Islet of Langerhans (tissue), 1 donor: ENCODE results near the gene APLP1.
"Not testable (repeated sequence)": the region's sequence is repeated elsewhere in the genome, so short reads cannot be mapped to it uniquely, and the experiment has no call there.

Source experiments
- FAIRE-seq: peaks from one replicate; lab custom pipeline; 2011; peaks lifted over from hg19 to GRCh38; lab: Jason Lieb, UNC

The APLP1 gene

DNA sequence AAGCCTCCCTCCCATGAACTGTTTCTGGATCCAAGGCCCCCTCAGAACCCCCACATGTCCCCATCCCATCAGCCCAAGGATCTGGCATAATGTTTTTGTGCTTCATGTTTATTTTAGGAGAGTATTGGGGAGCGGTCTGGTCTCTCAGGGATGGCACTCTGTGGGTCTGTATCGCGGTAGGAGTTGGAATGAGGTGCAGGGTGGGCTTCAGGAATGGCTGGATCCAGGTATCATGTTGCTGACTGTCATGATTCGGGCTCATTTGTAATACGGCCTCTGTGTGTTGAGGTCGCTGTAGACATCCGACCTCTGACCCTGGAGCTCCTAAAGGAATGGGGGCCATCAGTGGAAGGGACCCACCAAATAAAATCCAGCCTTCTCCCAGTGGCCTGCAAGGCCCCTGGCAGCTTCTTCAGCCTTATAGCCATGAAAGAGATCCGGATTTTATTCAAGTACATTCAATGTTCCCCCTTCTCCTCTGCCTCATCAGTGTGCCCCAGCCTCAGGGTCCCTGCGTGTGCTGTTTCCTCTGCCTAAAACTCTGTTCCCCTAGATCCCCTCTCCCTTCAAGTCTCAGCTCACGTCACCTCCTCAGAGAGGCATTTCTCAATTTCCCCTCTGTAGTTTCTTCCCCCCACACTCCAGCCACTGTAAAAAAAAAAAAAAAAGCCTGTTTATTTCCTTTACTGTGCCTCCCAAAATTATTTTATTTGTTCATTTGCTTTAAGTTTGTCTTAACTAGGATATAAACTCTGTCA is 36.1 kb downstream of the APLP1 start:
- FAIRE-seq: no peak

- FAIRE-seq: no peak
Measured at GRCh38 chr19:35905178-35905727, 36.9 kb downstream of the APLP1 start.

- no peak for FAIRE-seq
Measured at GRCh38 chr19:35907377-35907745, 39.0 kb downstream of the APLP1 start.

- FAIRE-seq: no peak
Measured at GRCh38 chr19:35908010-35908441, 39.7 kb downstream of the APLP1 start, which contains the start of gene TYROBP. Gene TYROBP, minus strand, starts transcription at chr19:35908295. Its CDS starts 67 bp downstream, at chr19:35908228.

DNA sequence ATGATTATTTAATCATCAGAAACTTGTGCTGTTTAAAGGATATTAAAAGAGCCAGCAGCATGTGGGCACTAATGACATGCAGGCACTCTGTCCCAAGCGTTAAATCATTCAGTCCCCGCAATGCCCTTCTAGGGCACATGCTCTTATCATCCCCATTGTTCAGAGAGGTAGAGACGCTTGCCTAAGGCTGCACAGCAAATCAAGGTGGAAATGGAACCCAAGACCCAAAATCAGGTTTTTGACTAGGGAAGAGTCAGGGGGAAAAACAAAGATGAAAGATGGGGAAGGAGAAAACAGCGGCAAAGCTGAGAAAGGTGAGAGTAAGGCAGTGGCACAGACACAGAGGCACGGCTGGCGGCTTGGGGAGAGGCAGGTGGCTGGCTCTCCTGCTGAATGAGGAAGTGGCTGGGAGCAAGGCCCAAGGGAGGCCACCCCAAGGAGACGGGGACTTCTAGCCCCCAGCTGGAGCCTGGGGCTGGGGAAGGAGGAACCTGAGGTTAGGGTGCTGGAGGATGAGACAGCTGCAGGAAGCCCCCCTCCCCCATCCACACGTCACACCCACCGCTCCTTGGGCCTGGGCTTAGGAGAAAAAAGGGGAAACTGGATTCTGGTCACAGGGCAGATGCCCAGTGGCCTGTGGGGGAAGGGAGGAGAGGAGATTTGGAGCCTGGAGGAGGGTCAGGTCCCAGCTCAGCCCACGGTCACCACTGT is 40.8 kb downstream of the APLP1 start:
- no peak for FAIRE-seq

DNA sequence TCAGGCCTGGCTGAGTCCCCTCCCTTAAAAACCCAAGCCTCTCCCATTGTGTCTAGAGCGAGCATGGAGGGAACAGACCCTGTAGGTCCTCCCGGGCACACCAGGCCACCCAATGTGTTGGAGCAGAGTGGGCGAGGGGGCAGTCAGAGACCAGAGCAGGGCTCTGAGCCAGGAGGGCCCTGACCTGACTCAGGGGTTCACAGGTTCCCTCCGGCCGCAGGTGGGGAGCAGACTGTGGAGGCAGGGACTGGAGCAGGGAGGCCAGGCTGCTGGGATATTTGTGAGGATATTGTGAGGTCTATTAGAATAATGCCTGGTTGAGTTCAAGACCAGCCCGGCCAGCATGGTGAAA is 41.3 kb downstream of the APLP1 start:
- FAIRE-seq: no peak

DNA sequence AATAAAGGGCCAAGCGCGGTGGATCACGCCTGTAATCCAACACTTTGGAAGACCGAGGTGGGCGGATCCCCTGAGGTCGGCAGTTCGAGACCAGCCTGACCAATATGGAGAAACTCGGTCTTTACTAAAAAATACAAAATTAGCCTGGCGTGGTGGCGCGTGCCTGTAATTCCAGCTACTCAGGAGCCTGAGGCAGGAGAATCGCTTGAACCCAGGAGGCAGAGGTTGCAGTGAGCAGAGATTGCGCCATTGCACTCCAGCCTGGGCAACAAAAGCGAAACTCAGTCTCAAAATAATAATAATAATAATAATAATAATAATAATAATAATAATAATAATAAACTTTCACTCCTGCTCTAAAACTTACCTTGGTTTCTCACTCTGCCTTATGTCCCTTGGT is 42.0 kb downstream of the APLP1 start:
- FAIRE-seq: not testable (repeated sequence)

- FAIRE-seq: no peak
Measured at GRCh38 chr19:35911173-35911572, 42.8 kb downstream of the APLP1 start.

GRCh38 chr19:35911790-35912189 is 43.4 kb downstream of the APLP1 start:
- no peak for FAIRE-seq

- no peak for FAIRE-seq
Measured at GRCh38 chr19:35913589-35913988, 45.2 kb downstream of the APLP1 start.

DNA sequence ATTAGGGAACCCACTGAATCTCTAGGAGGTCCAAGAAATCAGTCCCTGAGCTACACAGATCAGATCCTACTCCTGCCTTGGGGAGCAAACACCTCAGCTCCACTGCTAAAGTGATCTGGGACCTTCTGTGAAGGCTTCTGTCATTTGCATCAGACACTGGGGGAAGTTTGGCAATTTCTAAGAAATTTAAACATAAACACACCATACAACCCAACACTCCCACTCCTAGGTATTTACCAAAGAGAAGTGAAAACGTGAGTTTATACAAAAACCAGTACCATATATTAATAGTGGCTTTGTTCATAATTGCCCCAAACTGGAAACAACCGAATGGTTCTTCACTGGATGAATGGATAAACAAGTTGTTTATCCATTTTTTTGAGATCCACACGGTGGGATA is 47.1 kb downstream of the APLP1 start:
- no peak for FAIRE-seq

DNA sequence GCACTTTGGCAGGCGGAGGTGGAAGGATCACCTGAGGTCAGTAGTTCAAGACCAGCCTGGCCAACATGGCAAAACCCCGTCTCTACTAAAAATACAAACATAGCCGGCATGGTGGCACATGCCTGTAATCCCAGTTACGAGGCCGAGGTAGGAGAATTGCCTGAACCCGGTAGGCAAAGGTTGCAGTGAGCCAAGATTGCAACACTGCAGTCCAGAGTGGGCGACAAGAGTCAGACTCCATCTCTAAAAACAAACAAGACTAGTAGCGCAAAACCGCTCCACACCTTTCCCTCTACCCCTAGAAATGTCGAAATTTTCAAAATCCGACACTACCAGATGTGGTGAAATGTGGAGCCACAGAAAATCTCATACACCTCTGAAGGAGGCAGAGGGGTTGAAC is 50.9 kb downstream of the APLP1 start:
- FAIRE-seq: no peak

GRCh38 chr19:35921012-35921411 is 52.6 kb downstream of the APLP1 start:
- no peak for FAIRE-seq

- no peak for FAIRE-seq
Measured at GRCh38 chr19:35925501-35925900, 57.1 kb downstream of the APLP1 start.

GRCh38 chr19:35928507-35928906 is 60.1 kb downstream of the APLP1 start:
- no peak for FAIRE-seq
